Heart right ventricle (tissue), 16 donors: ENCODE results near the gene SPEM2. TPM values are rescaled to one million over a fixed set of nuclear protein-coding genes. Genes with fewer than 3 reads are reported as not detected.

Source experiments
- ATAC-seq, 8 donors: fragments of 200-7000 bp; cut with Tn5 transposase; one replicate each; pipeline ENCODE4 v1.9.1; 2020; ENCODE audit warnings: mild to moderate bottlenecking in 8 of 8, moderate library complexity in 8 of 8, moderate number of reproducible peaks in 1 of 8
- DNase-seq, 2 donors: peaks; one replicate each; pipeline ENCODE4 v3.0.0-alpha.2; 2020
- H3K27ac ChIP-seq, 10 donors: fragments of 200-600 bp; sonication (generic) in 2 of 10; one replicate each; pipeline versions ENCODE4 v1.5.0 to v1.8.0; 2020 to 2022; ENCODE audit warnings: mild to moderate bottlenecking in 3 of 10
- H3K27me3 ChIP-seq, 7 donors: fragments of 200-600 bp; one replicate each; pipeline ENCODE4 v1.8.0; 2021 to 2022; ENCODE audit warnings: mild to moderate bottlenecking in 2 of 7
- H3K36me3 ChIP-seq, 9 donors: fragments of 200-600 bp; sonication (generic) in 1 of 9; one replicate each; pipeline versions ENCODE4 v1.5.0 to v1.8.0; 2020 to 2022; ENCODE audit warnings: mild to moderate bottlenecking in 2 of 9
- H3K4me1 ChIP-seq, 9 donors: fragments of 200-600 bp; sonication (generic) in 1 of 9; one replicate each; pipeline versions ENCODE4 v1.5.0 to v1.8.0; 2020 to 2022; ENCODE audit warnings: mild to moderate bottlenecking in 4 of 9
- H3K4me3 ChIP-seq, 10 donors: fragments of 200-600 bp; sonication (generic) in 2 of 10; one replicate each; pipeline versions ENCODE4 v1.5.0 to v1.8.0; 2020 to 2022; ENCODE audit warnings: mild to moderate bottlenecking in 7 of 10, moderate library complexity in 2 of 10
- H3K9me3 ChIP-seq, 11 donors: fragments of 200-600 bp in 10 of 11; sonication (generic) in 2 of 11; one replicate each; pipeline versions ENCODE4 v1.5.0 to v1.8.0; 2013 to 2022; ENCODE audit warnings: mild to moderate bottlenecking in 2 of 11, control low read depth in 1 of 11, moderate library complexity in 1 of 11
- CTCF ChIP-seq, 9 donors: fragments of 200-600 bp; sonication (generic) in 2 of 9; IDR thresholded peaks; one replicate each; pipeline versions ENCODE4 v1.5.0 to v1.8.0; 2021 to 2022; ENCODE audit warnings: antibody characterized with exemption in 9 of 9, mild to moderate bottlenecking in 5 of 9, moderate library complexity in 1 of 9
- WGBS, 2 donors: extraction: QIAGEN DNeasy Blood & Tissue Kit; methylation state at CpG; one replicate each; pipeline ENCODE4 v1.1.7; 2013; ENCODE audit warnings: inconsistent platforms in 1 of 2; 5-methylcytosine and 5-hydroxymethylcytosine counted together
- intact Hi-C, 10 donors: fragments of 100-400 bp; cut with DNase I; formaldehyde crosslinking; loops; one replicate each; pipeline versions ENCODE4 v1.11.1 to v1.14.2; 2022
- polyA plus RNA-seq, 2 donors: library from polyadenylated mRNA; stranded (reverse); fragments of 200-250 nt; gene quantifications; one replicate each; pipeline ENCODE4 v1.2.3, GENCODE V29; 2013
- total RNA-seq, 10 donors: library from RNA; stranded (reverse); fragmentation: NEBNext Ultra II Directional in 3 of 10; extraction: Animal tissue kit (Norgen Biotek cat#: 25700) in 3 of 10; gene quantifications; one replicate each; pipeline versions ENCODE4 v1.2.1 to v1.2.4, GENCODE V29; 2021 to 2023
- donor health status: Arrhythmogenic right ventricular cardiomyopathy.
- donor health status: ischemic (EF 13 %, LVEDD 7.1; RV severe dilation, severe dysfunction).
- donor health status: healthy with polysubstance abuse.
- donor health status: DM: no; HTN: yes; CAD: no.
- donor health status: DM: no; HTN: no; CAD: no.
- donor health status: ischemic (EF 25% LVEDD 6.9; RV normal size, moderate dysfunction).
- donor health status: ischemic (EF 25% LVEDD 5.7; RV mildly dilated, moderate dysfunction).
- donor health status: healthy.
- donor health status: DM: yes; HTN: yes; CAD: no.
- donor health status: Ischemic cardiomyopathy.
- donor health status: ischemic (EF 35%, LVEDD 5.7; RV mildly dilated, moderate dysfunction).
- donor health status: nonischemic (EF 11% LVEDD 7.7; RV severe dilation, severe dysfunction).
- donor health status: DM: yes; HTN: yes; CAD: no.
- donor health status: PGD.
- donor health status: ischemic (EF 29% LVEDD 5.4; RV normal size, mild dysfunction).
- donor health status: nonischemic (EF 23%, LVEDD 6.1; RV moderate dilation, normal function).

The SPEM2 gene
- total and polyA plus RNA-seq, 12 donors, result not detected

- H3K4me3 ChIP-seq, result no peak overlapping the region
- H3K36me3 ChIP-seq, result peaks cover 0 to 10% (median 0%) of the 10 kb centered on the region in 9 donors
- no peaks in the 10 kb centered on the region for H3K9me3 ChIP-seq
- H3K27me3 ChIP-seq, result no peaks in the 10 kb centered on the region
- 95 to 96% methylated on average over 49 to 54 of the region's 54 CpGs for WGBS, 2 donors
- DNase-seq, result no peak
- no peak for TF ChIP-seq CTCF (IDR thresholded peaks at IDR 0.05)
- ATAC-seq, result no peak
- no peak overlapping the region for H3K27ac ChIP-seq
- intact Hi-C loops, result no loop called here
- no peaks in the 10 kb centered on the region for H3K4me1 ChIP-seq
Measured at GRCh38 chr17:7417056-7417655, 8.3 kb upstream of the SPEM2 start.

- Histone ChIP-seq H3K4me3 (no peak overlapping the region), H3K9me3 (no peaks in the 10 kb centered on the region), H3K36me3 (peaks cover 0 to 10% (median 0%) of the 10 kb centered on the region in 9 donors), H3K4me1 (no peaks in the 10 kb centered on the region), H3K27ac (no peak overlapping the region), H3K27me3 (no peaks in the 10 kb centered on the region)
- DNase-seq (no peak), ATAC-seq (no peak)
- no peak for TF ChIP-seq CTCF (IDR thresholded peaks at IDR 0.05)
- intact Hi-C loops, result no loop called here
- 73 to 78% methylated on average over 18 of the region's 18 CpGs for WGBS, 2 donors
Measured at GRCh38 chr17:7418472-7419152, 6.8 kb upstream of the SPEM2 start.

GRCh38 chr17:7419819-7420610 lies 5.4 kb upstream of the SPEM2 start, which contains the start of gene SPEM1:
Gene SPEM1, plus strand, starts transcription at chr17:7420324. Its CDS starts 61 bp downstream, at chr17:7420385.
- intact Hi-C loops, result no loop called here
- no peak within 1 kb of the TSS for H3K4me3 ChIP-seq
- no peak within 1 kb of the TSS for H3K27ac ChIP-seq
- 76 to 83% methylated on average over 17 of the region's 17 CpGs for WGBS, 2 donors
- ATAC-seq (no peak), DNase-seq (no peak)
- H3K9me3 ChIP-seq, result no peaks in the 10 kb centered on the region
- H3K27me3 ChIP-seq, result no peaks in the 10 kb centered on the region
- no peaks in the 10 kb centered on the region for H3K4me1 ChIP-seq
- TF ChIP-seq CTCF (IDR thresholded peaks at IDR 0.05), result no peak
- peaks cover 0 to 10% (median 0%) of the 10 kb centered on the region in 9 donors for H3K36me3 ChIP-seq

- no peak overlapping the region for H3K4me3 ChIP-seq
- H3K27me3 ChIP-seq, result no peaks in the 10 kb centered on the region
- WGBS, 2 donors, result 94 to 96% methylated on average over 16 of the region's 16 CpGs
- ATAC-seq (no peak), DNase-seq (no peak)
- no peaks in the 10 kb centered on the region for H3K4me1 ChIP-seq
- no peak for TF ChIP-seq CTCF (IDR thresholded peaks at IDR 0.05)
- H3K36me3 ChIP-seq, result peaks cover 0 to 10% (median 0%) of the 10 kb centered on the region in 9 donors
- intact Hi-C loops, result no loop called here
- H3K9me3 ChIP-seq, result no peaks in the 10 kb centered on the region
- H3K27ac ChIP-seq, result no peak overlapping the region
Measured at GRCh38 chr17:7421186-7421585, 4.2 kb upstream of the SPEM2 start.
